Gastroesophageal sphincter (tissue), 3 donors: ENCODE results near the gene RANBP17.
"Not testable (repeated sequence)": the region's sequence is repeated elsewhere in the genome, so short reads cannot be mapped to it uniquely, and the experiment has no call there.

Source experiments
- EP300 ChIP-seq: sonication (generic); formaldehyde crosslinking; IDR thresholded peaks from one replicate; pipeline ENCODE4 v1.6.1; 2017; ENCODE audit warnings: antibody characterized with exemption, mild to moderate bottlenecking
- POLR2A ChIP-seq, 2 donors: fragments of 450-650 bp; IDR thresholded peaks; one replicate each; pipeline ENCODE4 v1.6.1; 2017; ENCODE audit warnings: antibody characterized with exemption in 2 of 2, mild to moderate bottlenecking in 2 of 2, moderate library complexity in 1 of 2
- POLR2AphosphoS5 ChIP-seq: sonication (generic); formaldehyde crosslinking; IDR thresholded peaks from one replicate; pipeline ENCODE4 v1.6.1; 2017; ENCODE audit warnings: antibody characterized with exemption
- TF ChIP-seq, protein P1 (sequence below), 4 experiments: fragments of 200-600 bp in 2 of 4; fragments of 450-650 bp in 2 of 4; sonication (generic) in 1 of 4; IDR thresholded peaks; one replicate each; pipeline ENCODE4 v1.5.1; 2017 to 2019; ENCODE audit warnings: antibody characterized with exemption in 4 of 4, mild to moderate bottlenecking in 2 of 4, moderate library complexity in 2 of 4

DNA sequence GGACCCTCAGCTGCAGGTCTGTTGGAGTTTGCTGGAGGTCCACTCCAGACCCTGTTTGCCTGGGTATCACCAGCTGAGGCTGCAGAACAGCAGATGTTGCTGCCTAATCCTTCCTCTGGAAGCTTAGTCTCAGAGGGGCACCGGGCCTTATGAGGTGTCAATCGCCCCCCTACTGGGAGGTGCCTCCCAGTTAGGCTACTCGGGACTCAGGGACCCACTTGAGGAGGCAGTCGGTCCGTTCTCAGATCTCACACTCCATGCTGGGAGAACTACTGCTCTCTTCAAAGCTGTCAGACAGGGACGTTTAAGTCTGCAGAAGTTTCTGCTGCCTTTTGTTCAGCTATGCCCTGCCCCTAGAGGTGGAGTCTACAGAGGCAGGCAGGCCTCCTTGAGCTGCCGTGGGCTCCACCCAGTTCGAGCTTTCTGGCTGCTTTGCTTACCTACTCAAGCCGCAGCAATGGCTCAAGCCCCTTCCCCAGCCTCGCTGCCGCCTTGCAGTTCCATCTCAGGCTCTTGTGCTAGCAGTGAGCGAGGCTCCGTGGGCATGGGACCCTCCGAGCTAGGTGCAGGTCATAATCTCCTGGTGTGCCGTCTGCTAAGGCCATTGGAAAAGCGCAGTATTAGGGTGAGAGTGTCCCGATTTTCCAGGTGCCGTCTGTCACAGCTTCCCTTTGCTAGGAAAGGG, 73.9 kb downstream of the RANBP17 start:
- TF ChIP-seq, protein P1, sequence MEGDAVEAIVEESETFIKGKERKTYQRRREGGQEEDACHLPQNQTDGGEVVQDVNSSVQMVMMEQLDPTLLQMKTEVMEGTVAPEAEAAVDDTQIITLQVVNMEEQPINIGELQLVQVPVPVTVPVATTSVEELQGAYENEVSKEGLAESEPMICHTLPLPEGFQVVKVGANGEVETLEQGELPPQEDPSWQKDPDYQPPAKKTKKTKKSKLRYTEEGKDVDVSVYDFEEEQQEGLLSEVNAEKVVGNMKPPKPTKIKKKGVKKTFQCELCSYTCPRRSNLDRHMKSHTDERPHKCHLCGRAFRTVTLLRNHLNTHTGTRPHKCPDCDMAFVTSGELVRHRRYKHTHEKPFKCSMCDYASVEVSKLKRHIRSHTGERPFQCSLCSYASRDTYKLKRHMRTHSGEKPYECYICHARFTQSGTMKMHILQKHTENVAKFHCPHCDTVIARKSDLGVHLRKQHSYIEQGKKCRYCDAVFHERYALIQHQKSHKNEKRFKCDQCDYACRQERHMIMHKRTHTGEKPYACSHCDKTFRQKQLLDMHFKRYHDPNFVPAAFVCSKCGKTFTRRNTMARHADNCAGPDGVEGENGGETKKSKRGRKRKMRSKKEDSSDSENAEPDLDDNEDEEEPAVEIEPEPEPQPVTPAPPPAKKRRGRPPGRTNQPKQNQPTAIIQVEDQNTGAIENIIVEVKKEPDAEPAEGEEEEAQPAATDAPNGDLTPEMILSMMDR (IDR thresholded peaks at IDR 0.05) = not testable (repeated sequence)
- TF ChIP-seq EP300; POLR2A (IDR thresholded peaks at IDR 0.05); POLR2AphosphoS5: not testable (repeated sequence)
